ENCODE data around the gene SEMA3E.

Gene SEMA3E

DNA sequence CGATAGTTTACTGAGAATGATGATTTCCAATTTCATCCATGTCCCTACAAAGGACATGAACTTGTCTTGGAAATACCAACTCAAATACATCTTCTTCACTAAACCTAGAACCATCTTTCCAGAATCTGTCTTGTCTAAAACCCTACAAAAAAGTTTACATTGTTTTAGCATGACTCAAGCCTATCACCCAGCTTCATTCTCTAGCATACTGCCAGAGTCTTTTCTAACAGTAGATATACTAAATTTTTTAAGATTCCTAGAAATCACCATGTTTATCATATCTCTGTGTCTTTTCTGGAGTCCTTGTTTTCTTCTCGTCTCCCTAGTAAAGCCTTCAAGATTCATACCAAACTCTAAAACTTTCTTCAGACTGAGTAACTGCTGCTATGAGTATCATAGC is 129.7 kb downstream of the SEMA3E start:
- Histone ChIP-seq H3K4me2 (no peak overlapping the region), H3K4me3 (IDR thresholded peaks at IDR 0.05; ENCODE audit: insufficient read depth, low read depth, low read length) (no peak overlapping the region), H3K79me2 (ENCODE audit: insufficient read depth, low read depth) (no peaks in the 10 kb centered on the region), H3K27me3 (ENCODE audit: insufficient read depth, low read depth) (no peaks in the 10 kb centered on the region), H2AFZ (ENCODE audit: low read depth) (no peak overlapping the region), H3K36me3 (ENCODE audit: insufficient read depth) (no peaks in the 10 kb centered on the region), H3K9ac (no peak overlapping the region), H4K20me1 (ENCODE audit: insufficient read depth) (no peaks in the 10 kb centered on the region), H3K27ac (no peak overlapping the region), H3K4me1 (ENCODE audit: low read depth, poor library complexity, severe bottlenecking) (no peaks in the 10 kb centered on the region)
- TF ChIP-seq, protein P1, sequence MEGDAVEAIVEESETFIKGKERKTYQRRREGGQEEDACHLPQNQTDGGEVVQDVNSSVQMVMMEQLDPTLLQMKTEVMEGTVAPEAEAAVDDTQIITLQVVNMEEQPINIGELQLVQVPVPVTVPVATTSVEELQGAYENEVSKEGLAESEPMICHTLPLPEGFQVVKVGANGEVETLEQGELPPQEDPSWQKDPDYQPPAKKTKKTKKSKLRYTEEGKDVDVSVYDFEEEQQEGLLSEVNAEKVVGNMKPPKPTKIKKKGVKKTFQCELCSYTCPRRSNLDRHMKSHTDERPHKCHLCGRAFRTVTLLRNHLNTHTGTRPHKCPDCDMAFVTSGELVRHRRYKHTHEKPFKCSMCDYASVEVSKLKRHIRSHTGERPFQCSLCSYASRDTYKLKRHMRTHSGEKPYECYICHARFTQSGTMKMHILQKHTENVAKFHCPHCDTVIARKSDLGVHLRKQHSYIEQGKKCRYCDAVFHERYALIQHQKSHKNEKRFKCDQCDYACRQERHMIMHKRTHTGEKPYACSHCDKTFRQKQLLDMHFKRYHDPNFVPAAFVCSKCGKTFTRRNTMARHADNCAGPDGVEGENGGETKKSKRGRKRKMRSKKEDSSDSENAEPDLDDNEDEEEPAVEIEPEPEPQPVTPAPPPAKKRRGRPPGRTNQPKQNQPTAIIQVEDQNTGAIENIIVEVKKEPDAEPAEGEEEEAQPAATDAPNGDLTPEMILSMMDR (conservative IDR thresholded peaks at IDR 0.05; ENCODE audit: low read depth, low read length): no peak

DNA sequence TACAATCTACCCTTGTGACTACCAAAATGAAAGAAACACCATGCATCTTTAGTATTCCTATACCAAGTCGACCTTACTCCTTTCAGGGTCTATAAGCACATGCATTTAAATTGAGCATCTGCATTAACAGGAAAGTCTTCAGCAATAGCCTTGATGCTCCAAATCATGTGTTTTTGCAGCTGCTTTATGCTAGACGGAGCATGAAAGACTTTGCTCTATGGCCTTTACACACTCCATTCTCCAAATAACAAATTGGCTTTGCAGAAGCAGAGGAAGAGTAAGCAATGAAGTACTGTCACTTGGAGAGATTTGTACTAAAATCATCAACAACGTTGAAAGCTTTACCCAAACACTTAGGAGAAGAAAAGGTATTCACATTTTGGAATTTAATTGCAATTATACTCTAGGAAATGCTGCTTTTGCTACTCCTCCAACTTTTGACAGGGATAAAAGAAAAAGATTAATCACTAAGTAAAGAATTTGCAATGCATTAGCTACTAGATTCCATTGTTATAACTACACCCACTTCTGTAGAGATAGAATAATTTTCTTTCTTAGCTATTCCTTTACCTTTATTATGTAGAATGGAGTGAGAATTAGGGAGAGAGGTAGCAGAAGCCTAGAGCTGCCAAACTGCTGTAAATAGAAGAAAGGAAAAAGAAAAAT is 131.8 kb downstream of the SEMA3E start:
- Histone ChIP-seq H3K4me2 (no peak overlapping the region), H3K9ac (no peak overlapping the region), H3K27me3 (ENCODE audit: insufficient read depth, low read depth) (no peaks in the 10 kb centered on the region), H4K20me1 (ENCODE audit: insufficient read depth) (no peaks in the 10 kb centered on the region), H3K36me3 (ENCODE audit: insufficient read depth) (no peaks in the 10 kb centered on the region), H3K4me3 (IDR thresholded peaks at IDR 0.05; ENCODE audit: insufficient read depth, low read depth, low read length) (no peak overlapping the region), H2AFZ (ENCODE audit: low read depth) (no peak overlapping the region), H3K27ac (no peak overlapping the region), H3K4me1 (ENCODE audit: low read depth, poor library complexity, severe bottlenecking) (no peaks in the 10 kb centered on the region), H3K79me2 (ENCODE audit: insufficient read depth, low read depth) (no peaks in the 10 kb centered on the region)
- TF ChIP-seq, protein P1 (conservative IDR thresholded peaks at IDR 0.05; ENCODE audit: low read depth, low read length): no peak

DNA sequence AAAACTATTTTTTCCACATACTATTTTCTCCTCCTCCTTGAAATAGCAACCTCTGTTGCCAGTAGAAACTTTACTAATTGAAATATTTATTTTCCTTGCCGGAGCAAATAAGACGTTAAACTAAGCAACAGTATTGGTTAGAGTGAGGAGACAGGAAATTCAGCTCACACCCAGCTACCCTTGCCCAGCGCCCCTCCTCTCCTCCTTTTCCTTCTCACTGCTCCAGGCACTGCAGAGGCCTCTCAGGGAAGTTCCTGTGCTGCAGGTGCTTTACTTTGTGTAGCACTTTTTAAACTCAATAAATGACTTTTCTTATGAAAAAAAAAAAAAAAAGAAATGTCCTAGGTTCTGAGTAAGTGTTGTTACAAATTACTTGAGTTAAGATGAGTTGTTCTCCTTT is 134.0 kb downstream of the SEMA3E start:
- Histone ChIP-seq H2AFZ (ENCODE audit: low read depth) (no peak overlapping the region), H3K79me2 (ENCODE audit: insufficient read depth, low read depth) (no peaks in the 10 kb centered on the region), H3K36me3 (ENCODE audit: insufficient read depth) (no peaks in the 10 kb centered on the region), H3K4me3 (IDR thresholded peaks at IDR 0.05; ENCODE audit: insufficient read depth, low read depth, low read length) (no peak overlapping the region), H3K4me2 (no peak overlapping the region), H4K20me1 (ENCODE audit: insufficient read depth) (no peaks in the 10 kb centered on the region), H3K4me1 (ENCODE audit: low read depth, poor library complexity, severe bottlenecking) (no peaks in the 10 kb centered on the region), H3K9ac (no peak overlapping the region), H3K27me3 (ENCODE audit: insufficient read depth, low read depth) (no peaks in the 10 kb centered on the region), H3K27ac (no peak overlapping the region)
- TF ChIP-seq, protein P1 (conservative IDR thresholded peaks at IDR 0.05; ENCODE audit: low read depth, low read length): no peak

DNA sequence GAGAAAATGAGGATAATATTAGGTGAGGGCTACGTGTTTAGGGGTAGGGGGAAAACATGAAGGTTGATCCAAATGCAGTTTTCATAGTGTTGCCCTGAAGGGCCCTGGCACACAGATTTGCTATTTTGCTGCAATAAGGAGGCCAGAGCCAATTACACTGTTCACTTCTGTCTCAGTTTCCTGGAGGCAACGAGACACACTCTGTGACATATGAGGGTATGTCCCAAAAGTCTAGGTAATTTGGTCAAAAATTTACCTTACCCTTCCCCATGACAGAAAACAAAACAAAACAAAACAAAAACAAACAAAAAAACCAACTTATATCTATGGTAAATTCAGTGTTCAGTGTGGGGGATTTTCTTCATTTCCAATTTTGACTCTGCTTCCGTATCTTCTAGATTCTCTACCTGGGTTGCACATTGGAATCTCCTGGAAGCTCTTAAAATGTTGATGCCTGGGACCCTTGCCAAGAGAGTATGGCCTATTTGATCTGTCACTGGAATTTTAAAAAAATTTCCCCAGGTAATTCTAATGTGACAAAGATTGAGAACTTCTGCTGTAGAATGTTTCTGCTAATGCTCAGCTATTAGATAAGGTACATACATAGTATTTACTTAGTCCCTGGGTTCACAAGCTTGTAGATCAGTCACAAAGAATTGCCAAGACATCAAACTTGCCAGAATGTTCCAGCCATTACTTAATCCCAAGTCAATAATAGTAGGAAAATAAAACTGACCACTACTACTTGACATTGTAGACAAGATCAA is 139.5 kb downstream of the SEMA3E start:
- Histone ChIP-seq H3K27me3 (ENCODE audit: insufficient read depth, low read depth) (no peaks in the 10 kb centered on the region), H3K4me3 (IDR thresholded peaks at IDR 0.05; ENCODE audit: insufficient read depth, low read depth, low read length) (no peak overlapping the region), H2AFZ (ENCODE audit: low read depth) (no peak overlapping the region), H3K79me2 (ENCODE audit: insufficient read depth, low read depth) (no peaks in the 10 kb centered on the region), H3K4me2 (no peak overlapping the region), H3K9ac (no peak overlapping the region), H3K4me1 (ENCODE audit: low read depth, poor library complexity, severe bottlenecking) (no peaks in the 10 kb centered on the region), H4K20me1 (ENCODE audit: insufficient read depth) (no peaks in the 10 kb centered on the region), H3K27ac (no peak overlapping the region), H3K36me3 (ENCODE audit: insufficient read depth) (no peaks in the 10 kb centered on the region)
- TF ChIP-seq, protein P1 (conservative IDR thresholded peaks at IDR 0.05; ENCODE audit: low read depth, low read length): no peak

Data from KMS-11 (cell line).